ENCODE data around the gene DEDD2.

DEDD2 gene

DNA sequence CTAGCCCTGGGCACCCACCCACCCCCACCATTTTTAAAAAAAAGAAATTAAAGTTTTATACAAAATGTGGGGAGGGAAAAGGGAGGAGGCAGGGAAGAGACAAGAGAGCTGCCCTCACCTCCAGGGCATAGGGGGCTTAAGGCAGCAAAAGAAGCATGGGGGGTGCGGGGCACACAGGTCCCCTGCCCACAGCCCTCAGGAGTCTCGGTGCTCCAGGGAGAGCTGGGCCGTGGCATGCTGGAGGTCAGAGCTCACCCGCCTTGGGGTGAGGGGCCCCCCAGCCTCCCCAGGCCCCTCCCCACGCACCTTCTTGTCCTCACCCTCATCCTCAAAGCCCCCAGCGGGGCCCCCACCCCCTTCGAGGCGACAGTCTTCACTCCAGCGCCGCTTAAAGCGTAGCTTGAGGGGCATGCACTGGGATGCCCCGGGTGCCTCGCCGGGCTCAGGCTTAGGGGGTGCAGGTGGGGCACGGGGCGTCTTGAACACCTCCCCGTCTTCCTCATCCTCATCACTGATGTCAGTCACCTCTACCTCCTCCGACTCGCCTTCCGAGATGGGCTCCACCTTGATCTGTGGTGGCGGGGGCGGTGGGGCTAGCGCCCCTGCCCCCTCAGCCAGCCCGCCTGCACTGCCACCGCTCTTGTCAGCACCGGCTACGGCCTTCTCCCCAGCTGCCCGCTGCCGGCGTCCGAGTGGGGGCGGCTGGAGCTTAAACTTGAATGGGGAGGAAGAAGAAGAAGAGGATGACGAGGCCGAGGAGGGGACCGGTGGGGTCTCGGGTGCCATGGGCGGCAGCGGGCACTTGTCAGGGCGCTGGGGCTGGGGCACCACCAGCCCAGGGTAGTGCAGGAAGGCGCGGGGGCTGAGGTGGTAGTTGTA is 31.0 kb upstream of the DEDD2 start:
- Histone ChIP-seq H3K27me3 (ENCODE audit: control insufficient read depth in 5 of 5, insufficient read depth in 4 of 5, low read length in 5 of 5) (no peaks in the 10 kb centered on the region), H3K27ac (ENCODE audit: low read depth, low read length) (peak overlapping the region; percentile 23), H3K36me3 (ENCODE audit: control insufficient read depth in 5 of 5, insufficient read depth in 5 of 5, low read length in 5 of 5) (peaks cover 0 to 26% (median 18%) of the 10 kb centered on the region in 5 donors), H3K4me1 (ENCODE audit: control insufficient read depth in 5 of 5, insufficient read depth in 5 of 5, low read length in 5 of 5) (peaks cover 17 to 72% (median 61%) of the 10 kb centered on the region in 5 donors), H3K9ac (ENCODE audit: low read length in 5 of 5) (no peak overlapping the region), H3K9me3 (ENCODE audit: control insufficient read depth in 5 of 5, low read length in 5 of 5) (no peaks in the 10 kb centered on the region), H3K4me3 (ENCODE audit: low read depth in 1 of 5, low read length in 5 of 5) (no peak overlapping the region)

DNA sequence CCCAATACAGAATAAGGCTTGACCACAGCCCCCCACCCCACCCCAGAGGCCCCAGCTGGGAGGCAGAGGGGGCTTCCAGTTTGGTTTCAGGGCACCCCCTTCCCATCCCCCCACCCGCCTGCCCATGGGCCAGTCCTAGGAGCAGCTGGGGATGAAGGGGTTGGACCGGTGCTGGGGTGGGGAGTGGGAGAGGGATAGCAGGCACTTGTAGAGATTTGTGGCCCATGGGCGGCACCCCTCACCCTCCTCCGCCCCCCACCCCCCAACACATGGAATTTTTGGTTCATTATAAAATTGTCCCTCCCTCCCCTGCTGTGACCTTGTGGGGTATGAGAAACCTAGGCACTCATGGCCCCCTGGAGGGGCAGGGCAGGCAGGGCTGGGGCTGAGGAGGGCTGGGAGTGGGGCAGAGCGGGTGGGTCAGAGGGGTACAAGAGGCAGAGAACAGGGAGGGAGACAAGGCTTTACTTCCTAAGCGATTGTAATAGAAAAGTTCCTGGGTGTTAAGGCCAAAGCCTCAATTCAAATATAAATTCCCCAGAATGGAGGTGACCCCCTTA is 30.2 kb upstream of the DEDD2 start:
- Histone ChIP-seq H3K27me3 (ENCODE audit: control insufficient read depth in 5 of 5, insufficient read depth in 4 of 5, low read length in 5 of 5) (peaks cover 0 to 6% (median 0%) of the 10 kb centered on the region in 5 donors), H3K9me3 (ENCODE audit: control insufficient read depth in 5 of 5, low read length in 5 of 5) (no peaks in the 10 kb centered on the region), H3K27ac (ENCODE audit: low read depth, low read length) (no peak overlapping the region), H3K4me3 (ENCODE audit: low read depth in 1 of 5, low read length in 5 of 5) (no peak overlapping the region), H3K4me1 (ENCODE audit: control insufficient read depth in 5 of 5, insufficient read depth in 5 of 5, low read length in 5 of 5) (peaks cover 24 to 70% (median 56%) of the 10 kb centered on the region in 5 donors), H3K36me3 (ENCODE audit: control insufficient read depth in 5 of 5, insufficient read depth in 5 of 5, low read length in 5 of 5) (peaks cover 0 to 26% (median 18%) of the 10 kb centered on the region in 5 donors), H3K9ac (ENCODE audit: low read length in 5 of 5) (no peak overlapping the region)

DNA sequence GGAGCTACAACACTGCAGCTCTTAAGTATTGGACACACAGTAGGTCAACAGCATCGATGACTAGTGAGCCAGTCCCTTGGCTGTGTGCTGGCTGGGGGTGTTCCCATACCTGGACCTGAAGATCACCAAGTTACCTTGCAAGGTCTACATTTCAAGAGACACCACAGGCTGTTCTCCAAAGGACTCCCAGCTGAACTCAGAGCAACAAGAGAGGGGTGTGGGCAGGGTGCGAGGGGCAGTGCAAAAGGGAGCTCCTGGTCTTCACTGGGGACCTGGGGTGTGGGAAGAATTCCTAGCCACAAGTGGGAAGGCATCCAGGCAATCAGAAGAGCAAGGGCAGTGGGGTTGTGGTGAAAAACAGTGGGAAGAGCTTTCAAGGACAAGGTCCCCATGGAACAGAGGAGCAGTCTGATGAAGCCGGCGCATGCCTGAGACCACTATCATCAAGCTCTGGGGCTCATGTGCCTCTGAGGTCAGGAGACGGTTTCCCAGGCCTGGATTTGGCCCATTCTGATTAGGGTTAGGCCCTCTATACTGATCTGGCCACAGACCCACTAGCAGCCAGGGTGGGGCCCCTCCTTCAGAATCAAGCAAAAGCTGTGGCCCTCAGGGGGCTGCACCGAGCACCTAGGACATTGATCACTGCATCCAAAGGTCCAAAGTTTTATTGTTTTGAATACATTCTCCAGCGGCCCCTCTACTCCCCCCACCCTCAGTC is 29.6 kb upstream of the DEDD2 start:
- peaks cover 27 to 63% (median 50%) of the 10 kb centered on the region in 5 donors for H3K4me1 ChIP-seq (ENCODE audit: control insufficient read depth in 5 of 5, insufficient read depth in 5 of 5, low read length in 5 of 5)
- H3K27ac ChIP-seq (ENCODE audit: low read depth, low read length) = peak overlapping the region; percentile 51
- peaks cover 0 to 7% (median 0%) of the 10 kb centered on the region in 5 donors for H3K27me3 ChIP-seq (ENCODE audit: control insufficient read depth in 5 of 5, insufficient read depth in 4 of 5, low read length in 5 of 5)
- H3K9ac ChIP-seq (ENCODE audit: low read length in 5 of 5) = no peak overlapping the region
- H3K9me3 ChIP-seq (ENCODE audit: control insufficient read depth in 5 of 5, low read length in 5 of 5) = no peaks in the 10 kb centered on the region
- H3K36me3 ChIP-seq (ENCODE audit: control insufficient read depth in 5 of 5, insufficient read depth in 5 of 5, low read length in 5 of 5) = peaks cover 0 to 26% (median 18%) of the 10 kb centered on the region in 5 donors
- no peak overlapping the region for H3K4me3 ChIP-seq (ENCODE audit: low read depth in 1 of 5, low read length in 5 of 5)

DNA sequence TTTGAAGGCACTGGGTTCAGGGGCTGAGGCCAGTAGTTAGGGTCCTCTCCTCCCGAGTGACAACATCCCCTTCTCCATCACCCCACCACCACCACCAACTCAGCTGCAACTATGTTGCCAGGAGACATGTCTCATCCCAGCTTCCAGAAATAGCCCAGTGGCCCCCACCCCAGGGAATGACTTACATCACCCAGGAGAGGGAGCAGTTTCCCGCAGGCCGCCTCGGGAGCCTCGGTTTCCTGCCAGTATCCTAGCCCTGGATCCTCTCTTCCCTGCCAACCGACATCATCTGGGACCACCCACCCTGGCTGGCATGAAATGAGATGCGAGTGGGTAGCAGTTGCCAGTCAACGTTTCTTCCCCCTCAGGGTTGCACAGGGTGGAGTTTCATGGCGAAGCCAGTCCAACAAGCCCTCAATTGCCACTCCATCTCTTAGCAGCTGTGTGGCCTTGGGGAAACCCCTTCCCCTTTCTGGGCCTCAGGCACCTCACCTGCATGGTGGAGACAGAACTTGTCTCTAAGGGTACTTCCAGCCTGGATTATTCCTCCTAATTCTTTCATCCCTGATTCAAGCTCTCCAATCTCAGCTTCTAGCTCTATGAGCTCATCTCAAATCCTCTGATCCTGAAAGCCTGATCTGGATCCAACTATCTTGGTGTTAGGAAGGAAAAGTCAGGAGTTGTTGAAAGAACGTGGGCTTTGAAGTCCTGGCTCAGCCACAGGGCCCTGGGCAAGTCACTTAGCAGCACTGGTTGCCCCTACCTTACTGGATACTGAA is 28.9 kb upstream of the DEDD2 start:
- H3K27ac ChIP-seq (ENCODE audit: low read depth, low read length) = peak overlapping the region; percentile 51
- peaks cover 0 to 7% (median 0%) of the 10 kb centered on the region in 5 donors for H3K27me3 ChIP-seq (ENCODE audit: control insufficient read depth in 5 of 5, insufficient read depth in 4 of 5, low read length in 5 of 5)
- H3K4me3 ChIP-seq (ENCODE audit: low read depth in 1 of 5, low read length in 5 of 5) = no peak overlapping the region
- H3K4me1 ChIP-seq (ENCODE audit: control insufficient read depth in 5 of 5, insufficient read depth in 5 of 5, low read length in 5 of 5) = peaks cover 31 to 63% (median 49%) of the 10 kb centered on the region in 5 donors
- H3K9ac ChIP-seq (ENCODE audit: low read length in 5 of 5) = peak overlapping the region in 1 of 5 donors; percentile 11
- no peaks in the 10 kb centered on the region for H3K9me3 ChIP-seq (ENCODE audit: control insufficient read depth in 5 of 5, low read length in 5 of 5)
- H3K36me3 ChIP-seq (ENCODE audit: control insufficient read depth in 5 of 5, insufficient read depth in 5 of 5, low read length in 5 of 5) = peaks cover 0 to 26% (median 18%) of the 10 kb centered on the region in 5 donors

DNA sequence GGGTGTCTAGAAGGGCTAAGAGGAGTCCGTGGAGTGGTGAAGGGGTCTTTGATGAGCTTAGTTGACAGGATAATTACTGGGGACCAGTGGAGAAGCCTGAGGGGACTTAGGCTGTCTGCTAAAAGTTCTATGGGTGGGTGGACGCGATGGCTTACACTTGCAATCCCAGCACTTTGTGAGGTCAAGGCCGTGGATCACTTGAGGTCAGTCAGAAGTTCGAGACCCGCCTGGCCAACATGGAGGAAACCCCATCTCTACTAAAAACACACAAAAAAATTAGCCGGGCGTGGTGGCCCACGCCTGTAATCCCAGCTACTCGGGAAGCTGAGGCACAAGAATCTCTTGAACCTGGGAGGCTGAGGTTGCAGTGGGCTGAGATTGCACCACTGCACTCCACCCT is 27.8 kb upstream of the DEDD2 start:
- peaks cover 0 to 7% (median 0%) of the 10 kb centered on the region in 5 donors for H3K27me3 ChIP-seq (ENCODE audit: control insufficient read depth in 5 of 5, insufficient read depth in 4 of 5, low read length in 5 of 5)
- peaks cover 29 to 63% (median 50%) of the 10 kb centered on the region in 5 donors for H3K4me1 ChIP-seq (ENCODE audit: control insufficient read depth in 5 of 5, insufficient read depth in 5 of 5, low read length in 5 of 5)
- peak overlapping the region; percentile 95 for H3K27ac ChIP-seq (ENCODE audit: low read depth, low read length)
- peak overlapping the region in 2 of 5 donors; percentile 18 to 26 for H3K9ac ChIP-seq (ENCODE audit: low read length in 5 of 5)
- peak overlapping the region in 1 of 5 donors; percentile 76 for H3K4me3 ChIP-seq (ENCODE audit: low read depth in 1 of 5, low read length in 5 of 5)
- H3K9me3 ChIP-seq (ENCODE audit: control insufficient read depth in 5 of 5, low read length in 5 of 5) = no peaks in the 10 kb centered on the region
- H3K36me3 ChIP-seq (ENCODE audit: control insufficient read depth in 5 of 5, insufficient read depth in 5 of 5, low read length in 5 of 5) = peaks cover 0 to 27% (median 18%) of the 10 kb centered on the region in 5 donors

DNA sequence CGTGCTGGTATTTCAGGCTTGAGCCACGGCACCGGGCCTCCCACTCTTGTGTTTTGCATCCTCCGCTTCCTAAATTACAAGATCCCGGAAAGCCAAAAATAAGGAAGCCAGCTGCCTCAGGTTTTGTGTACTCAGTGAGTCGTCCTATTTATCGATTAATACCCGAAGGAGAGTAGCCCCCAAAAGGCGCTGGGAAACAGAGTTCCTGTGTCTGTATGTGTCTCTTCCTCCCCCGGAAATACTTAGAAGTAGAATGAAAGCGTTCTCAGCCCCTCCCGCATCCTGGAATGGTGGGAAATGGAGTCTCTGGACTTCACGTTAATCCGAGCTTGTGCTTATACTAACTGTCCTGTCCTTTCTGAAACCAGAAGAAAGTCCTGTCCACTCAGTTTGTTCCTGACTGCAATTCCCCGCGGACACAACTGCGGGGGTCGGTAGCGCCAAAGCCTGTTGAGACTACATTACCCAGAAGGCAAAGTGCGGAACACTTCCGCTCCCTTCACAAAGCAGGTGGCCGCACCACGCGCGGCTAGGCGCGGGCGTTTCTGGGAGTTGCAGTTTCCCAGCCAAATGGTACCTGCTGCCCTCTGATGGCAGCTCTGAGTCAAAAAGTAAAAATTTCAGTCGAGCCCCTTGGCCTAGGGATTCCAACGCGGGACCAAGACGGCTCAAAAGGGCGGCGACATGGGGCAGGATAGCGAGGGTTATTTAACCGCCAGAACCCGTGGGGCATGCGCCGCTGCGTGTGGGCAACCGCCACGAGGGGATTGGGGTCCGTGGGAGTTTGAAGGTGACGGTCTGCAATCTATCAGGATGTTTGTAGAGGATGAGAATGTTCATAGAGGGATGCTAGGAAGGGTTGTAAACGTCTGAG is 27.1 kb upstream of the DEDD2 start:
- peak overlapping the region; percentile 70 to 96 (median 73) for H3K9ac ChIP-seq (ENCODE audit: low read length in 5 of 5)
- H3K4me1 ChIP-seq (ENCODE audit: control insufficient read depth in 5 of 5, insufficient read depth in 5 of 5, low read length in 5 of 5) = peaks cover 24 to 59% (median 48%) of the 10 kb centered on the region in 5 donors
- peaks cover 0 to 26% (median 15%) of the 10 kb centered on the region in 5 donors for H3K36me3 ChIP-seq (ENCODE audit: control insufficient read depth in 5 of 5, insufficient read depth in 5 of 5, low read length in 5 of 5)
- H3K9me3 ChIP-seq (ENCODE audit: control insufficient read depth in 5 of 5, low read length in 5 of 5) = no peaks in the 10 kb centered on the region
- H3K27ac ChIP-seq (ENCODE audit: low read depth, low read length) = peak overlapping the region; percentile 95
- peaks cover 0 to 7% (median 0%) of the 10 kb centered on the region in 5 donors for H3K27me3 ChIP-seq (ENCODE audit: control insufficient read depth in 5 of 5, insufficient read depth in 4 of 5, low read length in 5 of 5)
- peak overlapping the region; percentile 66 to 87 (median 76) for H3K4me3 ChIP-seq (ENCODE audit: low read depth in 1 of 5, low read length in 5 of 5)

DNA sequence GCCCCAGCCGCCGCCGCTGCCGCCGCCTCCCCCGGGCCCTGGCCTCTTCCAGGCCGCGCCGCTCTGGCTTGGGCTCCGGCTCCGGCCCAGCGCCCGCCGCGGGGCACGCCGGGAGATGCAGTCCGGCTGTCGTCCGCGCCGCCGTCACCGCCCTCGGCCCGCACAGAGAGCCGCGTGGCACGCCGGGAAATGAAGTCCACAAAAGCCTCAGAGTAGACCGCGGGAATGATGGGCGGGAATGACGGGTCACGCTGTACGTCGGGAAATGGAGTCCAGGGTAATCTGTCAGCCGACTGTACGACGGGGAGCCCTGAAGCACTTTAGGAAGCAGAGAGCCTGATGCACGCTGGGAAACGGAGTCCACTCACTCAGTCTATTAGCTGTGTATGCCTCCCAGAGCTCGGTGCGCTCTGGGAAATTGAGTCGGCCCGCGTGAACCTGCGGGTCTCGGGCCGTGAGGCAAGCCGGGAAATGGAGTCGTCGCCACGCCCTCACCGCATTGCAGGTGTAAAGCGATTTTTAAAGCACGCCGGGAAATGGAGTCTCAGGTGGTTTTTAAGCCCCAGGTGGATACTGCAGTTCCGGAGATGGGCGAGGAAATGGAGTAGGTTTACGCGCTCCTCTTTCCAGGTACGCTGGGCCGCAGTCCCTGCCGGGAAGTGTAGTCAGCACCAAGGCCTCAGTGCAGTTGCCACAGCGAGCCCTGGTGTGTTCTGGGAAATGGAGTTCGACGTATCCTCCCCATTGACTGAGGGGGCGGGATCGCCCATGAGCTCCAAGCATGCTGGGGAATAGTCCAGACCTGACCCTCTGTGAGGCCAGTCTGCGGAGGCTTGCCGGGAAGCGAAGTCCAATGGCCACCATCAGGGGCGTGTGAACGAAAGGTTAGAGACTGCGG is 25.3 kb upstream of the DEDD2 start, which contains the start of gene GSK3A:
TSS of gene GSK3A (minus strand) at position 91 of the 898 bp plus-strand sequence. CDS start 137 bp downstream, outside the sequence.
- Histone ChIP-seq H3K9ac (ENCODE audit: low read length in 5 of 5) (peak within 1 kb of the TSS; percentile 92 to 99 (median 98)), H3K36me3 (ENCODE audit: control insufficient read depth in 5 of 5, insufficient read depth in 5 of 5, low read length in 5 of 5) (peaks cover 0 to 21% (median 12%) of the 10 kb centered on the region in 5 donors), H3K4me1 (ENCODE audit: control insufficient read depth in 5 of 5, insufficient read depth in 5 of 5, low read length in 5 of 5) (peaks cover 24 to 58% (median 49%) of the 10 kb centered on the region in 5 donors), H3K27me3 (ENCODE audit: control insufficient read depth in 5 of 5, insufficient read depth in 4 of 5, low read length in 5 of 5) (peaks cover 0 to 7% (median 0%) of the 10 kb centered on the region in 5 donors), H3K4me3 (ENCODE audit: low read depth in 1 of 5, low read length in 5 of 5) (peak within 1 kb of the TSS; percentile 76 to 92 (median 77)), H3K27ac (ENCODE audit: low read depth, low read length) (peak within 1 kb of the TSS; percentile 95), H3K9me3 (ENCODE audit: control insufficient read depth in 5 of 5, low read length in 5 of 5) (no peaks in the 10 kb centered on the region)

DNA sequence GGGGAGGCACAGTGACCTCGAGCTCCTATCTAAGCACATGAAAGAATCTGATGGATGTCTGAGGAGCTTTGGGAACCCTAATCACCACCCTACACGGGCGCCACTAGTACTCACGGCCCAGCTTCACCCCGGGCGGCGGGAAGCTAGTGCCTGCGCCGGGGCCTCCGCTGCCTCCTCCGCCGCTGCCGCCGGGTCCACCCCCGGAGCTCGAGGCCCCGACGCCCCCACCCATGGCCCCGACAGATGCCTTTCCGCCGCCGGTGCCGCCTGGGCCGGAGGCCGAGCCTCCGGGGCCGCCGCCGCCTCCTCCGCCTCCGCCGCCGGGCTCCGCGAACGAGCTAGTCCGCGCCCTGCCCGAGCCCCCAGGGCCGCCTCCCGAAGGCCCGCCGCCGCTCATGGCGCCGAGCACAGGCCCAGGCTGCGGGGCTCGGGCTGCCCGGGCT is 24.6 kb upstream of the DEDD2 start:
- peaks cover 24 to 57% (median 49%) of the 10 kb centered on the region in 5 donors for H3K4me1 ChIP-seq (ENCODE audit: control insufficient read depth in 5 of 5, insufficient read depth in 5 of 5, low read length in 5 of 5)
- H3K9me3 ChIP-seq (ENCODE audit: control insufficient read depth in 5 of 5, low read length in 5 of 5) = no peaks in the 10 kb centered on the region

More for the DNA sequence above, 24.6 kb upstream of the DEDD2 start:
- peak overlapping the region; percentile 92 to 99 (median 98) for H3K9ac ChIP-seq (ENCODE audit: low read length in 5 of 5)
- peaks cover 0 to 20% (median 11%) of the 10 kb centered on the region in 5 donors for H3K36me3 ChIP-seq (ENCODE audit: control insufficient read depth in 5 of 5, insufficient read depth in 5 of 5, low read length in 5 of 5)
- peaks cover 0 to 7% (median 0%) of the 10 kb centered on the region in 5 donors for H3K27me3 ChIP-seq (ENCODE audit: control insufficient read depth in 5 of 5, insufficient read depth in 4 of 5, low read length in 5 of 5)
- H3K4me3 ChIP-seq (ENCODE audit: low read depth in 1 of 5, low read length in 5 of 5) = peak overlapping the region; percentile 76 to 92 (median 77)
- peak overlapping the region; percentile 70 for H3K27ac ChIP-seq (ENCODE audit: low read depth, low read length)

Measured in subcutaneous abdominal adipose tissue (tissue), 5 donors.